HG02623 (cell line): Measurements from ENCODE around the gene NKX6-2.

ENCODE experiments used
- ATAC-seq: cut with Tn5 transposase; IDR thresholded peaks from one replicate; pipeline ENCODE4 v1.9.1; 2021; ENCODE audit warnings: moderate library complexity; ENCODE audit not compliant: unreplicated experiment

The NKX6-2 gene

DNA sequence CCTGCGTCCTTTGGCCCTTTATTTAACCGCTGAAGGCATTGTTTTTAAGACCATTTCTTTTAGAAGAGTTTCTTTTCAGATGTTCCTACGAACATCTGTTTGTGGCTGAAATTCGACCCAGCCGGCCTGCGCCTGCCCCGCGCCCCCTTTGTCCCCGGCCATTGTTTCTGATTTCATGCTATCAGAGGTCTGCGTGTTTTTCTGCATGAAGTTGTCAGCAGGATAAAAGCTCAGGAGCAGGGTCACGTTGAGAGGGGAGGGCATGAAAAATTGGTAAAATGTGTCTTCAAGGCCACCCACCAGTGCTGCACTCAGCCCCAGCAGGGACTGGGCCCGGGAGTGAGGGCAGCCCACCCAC lies 43.1 kb downstream of the NKX6-2 start:
- ATAC-seq = no peak

DNA sequence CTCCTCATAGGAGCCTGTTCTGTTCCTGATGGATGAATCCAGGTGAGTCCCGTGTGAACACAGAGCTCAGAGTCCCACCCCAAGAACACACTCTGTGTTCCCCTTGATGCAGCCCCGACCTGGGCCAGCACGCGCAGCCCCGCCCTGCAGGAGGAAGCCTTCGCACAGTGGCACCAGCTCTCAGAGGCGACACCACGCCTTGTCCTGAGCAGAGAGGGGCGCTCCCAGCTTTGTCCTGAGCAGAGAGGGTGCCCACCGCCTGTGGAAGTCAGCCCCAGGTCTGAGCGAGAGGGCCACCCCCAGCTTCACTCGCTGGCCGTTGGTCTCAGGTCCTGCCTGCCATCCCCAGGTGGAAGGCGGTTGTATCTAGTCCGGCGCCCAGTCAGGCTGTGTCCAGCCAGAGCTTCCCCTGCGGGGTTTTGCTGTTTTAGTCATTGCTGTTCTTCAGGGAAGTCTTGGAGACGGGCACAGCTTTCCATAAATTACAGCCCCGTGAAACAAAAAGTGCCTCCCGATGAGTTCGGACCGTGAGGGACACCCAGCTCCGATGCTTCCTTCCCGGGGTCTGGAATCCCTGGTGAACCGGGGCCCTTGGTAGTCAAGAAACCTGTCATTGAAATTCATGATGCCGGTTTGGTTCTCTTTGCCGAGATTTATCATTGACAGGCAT lies 43.6 kb downstream of the NKX6-2 start:
- no peak for ATAC-seq

GRCh38 chr10:132740588-132740987 lies 45.4 kb downstream of the NKX6-2 start:
- no peak for ATAC-seq

DNA sequence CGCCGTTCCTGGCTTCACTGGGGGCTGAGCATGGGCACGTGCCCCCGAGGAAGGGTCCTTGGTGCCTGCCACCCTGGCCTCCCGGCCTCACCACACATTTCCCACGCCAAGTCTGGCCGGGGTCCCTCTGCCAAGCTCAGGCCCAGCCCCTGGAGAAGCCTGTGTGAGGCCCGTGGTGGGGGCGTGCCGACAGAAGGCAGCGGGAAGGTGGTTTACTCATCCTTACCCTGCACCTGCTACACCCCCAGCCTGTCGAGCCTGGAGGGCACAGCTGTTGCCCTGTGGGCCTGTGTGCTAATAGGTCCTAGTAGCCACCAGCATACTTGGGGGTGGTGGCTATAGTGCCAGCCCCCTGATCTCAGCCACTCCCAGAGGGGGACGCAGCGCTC lies 46.7 kb downstream of the NKX6-2 start:
- no peak for ATAC-seq

- no peak for ATAC-seq
Measured at GRCh38 chr10:132738454-132739224, 47.3 kb downstream of the NKX6-2 start.

DNA sequence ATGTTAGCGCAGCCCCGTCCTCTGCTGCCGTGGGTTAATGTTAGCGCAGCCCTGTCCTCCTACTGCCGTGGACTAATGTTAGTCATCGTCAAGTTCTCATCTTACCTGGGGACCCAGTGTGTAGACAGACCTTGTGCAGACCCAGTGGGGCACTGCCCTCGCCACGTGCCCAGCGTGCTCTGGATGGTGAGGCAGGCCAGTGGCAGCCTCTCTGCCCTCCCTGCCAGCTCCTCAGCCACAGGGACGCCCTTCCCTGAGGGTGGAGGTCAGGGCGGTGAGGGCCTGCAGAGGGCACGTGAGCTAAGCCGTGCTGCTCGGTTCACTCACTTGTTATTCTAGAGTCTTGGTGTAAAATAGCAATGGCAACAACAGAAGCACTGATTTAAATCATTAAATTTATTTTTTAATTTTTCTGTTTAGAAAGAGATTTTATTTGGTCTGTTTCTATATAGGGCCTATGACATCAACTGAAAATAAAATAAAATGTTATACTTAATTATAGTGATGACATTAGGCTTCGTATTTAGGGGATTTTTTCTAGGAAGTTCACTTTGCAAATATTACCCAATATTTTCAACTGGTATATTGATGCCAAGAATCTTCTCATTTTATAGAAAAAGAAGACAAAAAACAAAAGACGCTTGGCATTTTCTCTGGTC lies 48.4 kb downstream of the NKX6-2 start:
- no peak for ATAC-seq

- no peak for ATAC-seq
Measured at GRCh38 chr10:132735923-132736391, 50.0 kb downstream of the NKX6-2 start.

DNA sequence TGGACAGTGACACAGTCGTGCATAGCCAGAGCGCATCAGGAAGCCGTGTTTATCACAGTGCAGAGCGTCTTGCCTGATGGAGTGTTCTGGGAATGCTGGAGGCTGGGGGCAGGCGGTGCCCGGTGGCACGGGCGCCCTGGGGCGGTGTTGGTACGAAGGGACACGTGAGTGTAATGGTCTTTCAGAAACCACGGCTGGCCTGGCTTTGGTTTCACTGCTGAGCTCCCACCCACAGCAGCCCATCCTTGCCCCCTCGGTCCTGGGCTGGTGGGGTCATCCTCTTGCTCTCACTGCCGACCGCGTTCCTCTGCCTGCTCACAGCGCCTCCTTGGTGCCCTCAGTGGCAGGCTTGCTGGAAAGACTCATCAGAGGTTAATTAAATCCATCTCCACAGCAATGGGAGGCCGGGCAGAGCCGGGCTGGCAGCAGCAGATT lies 50.6 kb downstream of the NKX6-2 start:
- no peak for ATAC-seq

DNA sequence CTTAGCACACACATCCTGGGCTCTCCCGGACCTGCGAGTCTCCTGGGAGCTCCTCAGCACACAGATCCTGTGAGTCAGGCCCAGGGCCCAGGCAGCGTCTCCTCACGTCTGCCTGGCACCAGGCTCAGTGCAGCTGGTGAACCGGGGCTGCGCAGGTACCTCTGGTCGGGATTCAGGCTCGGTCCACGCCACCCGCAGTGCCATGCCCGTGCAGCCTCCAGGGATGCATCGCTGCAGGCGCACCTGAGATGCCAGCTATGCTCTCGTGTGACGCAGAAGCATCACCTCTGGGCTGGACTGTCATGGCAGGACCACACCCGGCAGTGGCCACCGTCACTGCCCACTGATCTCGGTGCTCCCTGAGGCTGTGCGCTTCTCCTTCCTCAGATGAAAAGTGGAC lies 52.0 kb downstream of the NKX6-2 start:
- ATAC-seq = no peak
